GM18868 (cell line): ENCODE results near the gene MYO1D.
"Not testable (repeated sequence)": the region's sequence is repeated elsewhere in the genome, so short reads cannot be mapped to it uniquely, and the experiment has no call there.

ENCODE experiments used
- ATAC-seq: cut with Tn5 transposase; IDR thresholded peaks from one replicate; pipeline ENCODE4 v1.9.1; 2021; ENCODE audit warnings: mild to moderate bottlenecking, moderate library complexity; ENCODE audit not compliant: unreplicated experiment

MYO1D gene

DNA sequence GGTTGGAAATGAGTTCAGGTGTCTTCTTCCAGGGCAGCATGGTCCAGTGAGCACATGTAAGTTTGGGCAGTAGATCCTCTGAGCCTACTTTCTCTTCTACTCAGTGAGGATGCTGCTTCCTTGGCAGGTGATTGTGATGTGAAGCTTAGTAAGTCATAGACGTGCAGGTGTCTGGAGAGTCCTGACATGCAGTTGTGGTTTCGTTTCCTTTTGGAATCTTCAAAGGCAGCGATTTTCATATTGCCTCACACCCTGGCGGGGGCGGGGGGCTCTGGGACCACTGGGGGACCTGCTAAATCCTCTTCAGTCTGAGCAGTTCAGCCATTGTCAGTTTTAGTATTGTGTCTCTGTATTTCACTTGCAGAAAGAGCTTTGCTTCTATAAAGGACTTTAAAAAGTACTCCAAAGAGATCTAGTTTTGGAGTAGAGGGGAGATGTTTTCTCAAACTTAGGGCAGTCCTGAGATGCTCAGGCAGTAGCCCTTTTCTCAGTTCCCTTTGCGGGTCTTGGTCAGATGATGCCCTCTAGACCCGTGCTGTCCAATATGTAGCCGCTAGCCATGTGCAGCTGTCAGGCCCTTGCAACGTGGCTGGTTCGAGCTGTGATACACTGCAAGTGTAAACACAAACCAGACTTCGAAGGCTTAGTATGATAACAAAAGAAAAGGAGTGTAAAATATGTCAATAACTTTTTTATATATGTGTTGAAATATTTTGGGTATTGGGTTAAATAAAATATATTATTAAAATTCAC lies 394.2 kb downstream of the MYO1D start:
- ATAC-seq: no peak

GRCh38 chr17:32481193-32481592 lies 395.7 kb downstream of the MYO1D start:
- ATAC-seq: no peak

DNA sequence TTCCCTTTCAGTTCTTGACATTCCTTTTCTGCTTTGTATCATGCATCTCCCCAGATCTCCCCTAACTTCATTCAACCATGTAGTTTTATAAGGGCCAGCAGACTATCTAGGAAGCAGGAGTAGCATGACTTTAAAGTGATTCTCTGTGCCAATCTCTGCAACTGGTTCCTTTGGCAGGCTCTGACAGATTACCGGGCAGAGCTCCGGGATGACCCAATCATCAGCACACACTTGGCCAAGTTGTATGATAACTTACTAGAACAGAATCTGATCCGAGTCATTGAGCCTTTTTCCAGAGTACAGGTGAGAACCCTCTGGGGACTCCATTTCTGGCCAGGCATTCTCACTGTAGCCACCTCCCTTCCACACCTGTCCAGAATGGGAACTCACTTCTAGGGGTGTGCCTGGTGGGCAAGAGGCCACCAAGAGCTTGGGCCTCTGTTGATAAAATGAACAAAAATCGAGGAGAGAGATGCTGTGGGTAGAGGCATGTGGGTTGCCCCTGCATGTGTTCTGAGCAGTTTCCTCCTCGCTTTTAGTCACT lies 397.8 kb downstream of the MYO1D start:
- ATAC-seq: no peak

DNA sequence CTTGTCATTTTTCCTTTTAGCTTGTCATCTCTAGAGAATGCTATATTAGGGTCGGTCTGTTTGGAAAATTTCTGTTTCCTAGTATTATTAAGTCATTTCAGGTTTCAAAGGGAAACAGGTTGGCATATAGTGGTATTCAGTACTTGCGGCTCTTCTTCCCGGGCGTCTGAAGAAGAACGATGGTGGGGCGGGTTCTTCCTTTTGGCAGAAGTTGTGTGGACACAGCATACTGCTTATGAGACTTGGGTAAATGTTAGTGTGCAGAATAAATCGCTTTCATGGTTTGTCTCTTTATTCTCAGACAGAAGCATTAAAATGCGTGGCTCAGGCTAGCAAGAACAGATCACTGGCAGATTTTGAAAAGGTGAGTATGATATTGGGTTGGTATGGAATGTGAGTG lies 399.7 kb downstream of the MYO1D start:
- no peak for ATAC-seq

DNA sequence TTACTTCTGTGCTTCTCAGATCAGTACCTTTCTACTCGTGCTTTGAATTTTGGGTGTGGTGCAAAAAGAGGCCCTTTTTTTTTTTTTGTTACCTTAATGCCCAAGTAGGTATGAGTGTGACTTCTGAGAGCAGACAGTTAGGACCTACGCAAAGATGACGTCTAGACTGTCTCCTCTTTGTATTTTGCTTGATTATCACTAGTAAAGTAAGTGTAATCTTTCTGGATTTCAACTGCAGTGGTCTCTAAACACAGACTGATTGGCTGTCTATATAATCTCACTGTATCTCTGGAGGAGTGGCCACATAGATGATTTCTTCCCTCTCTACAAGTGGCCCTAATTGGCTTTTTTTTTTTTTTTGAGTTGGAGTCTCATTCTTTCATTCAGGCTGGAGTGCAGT lies 401.7 kb downstream of the MYO1D start:
- ATAC-seq: no peak

- no peak for ATAC-seq
These were observed 405.3 kb downstream of the MYO1D start for GRCh38 chr17:32471652-32472051.

GRCh38 chr17:32470405-32471167 lies 406.3 kb downstream of the MYO1D start:
- ATAC-seq: no peak

GRCh38 chr17:32467949-32468348 lies 409.0 kb downstream of the MYO1D start:
- ATAC-seq: no peak

- no peak for ATAC-seq
These were observed 412.6 kb downstream of the MYO1D start for GRCh38 chr17:32464374-32464773.

DNA sequence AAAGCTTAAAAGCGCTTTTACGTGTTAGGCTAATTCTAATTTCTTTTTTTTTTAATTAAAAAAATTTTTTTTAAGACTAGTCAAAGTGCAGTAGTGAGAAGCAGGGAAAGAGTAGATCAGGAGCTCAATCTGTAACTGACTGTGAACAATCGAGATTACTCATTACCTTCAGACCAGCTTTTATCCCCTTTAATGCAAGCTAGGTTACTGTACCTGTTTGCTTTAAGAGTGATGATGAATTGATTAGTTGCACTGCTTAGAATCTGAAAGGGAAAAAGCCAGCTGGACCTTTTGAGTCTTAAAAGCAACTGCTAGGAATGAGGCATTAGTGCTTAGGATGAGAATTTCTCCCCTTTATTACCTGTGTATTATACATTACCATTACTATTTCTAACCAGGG lies 413.6 kb downstream of the MYO1D start:
- no peak for ATAC-seq

GRCh38 chr17:32461853-32462617 lies 414.9 kb downstream of the MYO1D start:
- ATAC-seq: no peak

- no peak for ATAC-seq
These were observed 415.4 kb downstream of the MYO1D start for GRCh38 chr17:32461498-32461852.

DNA sequence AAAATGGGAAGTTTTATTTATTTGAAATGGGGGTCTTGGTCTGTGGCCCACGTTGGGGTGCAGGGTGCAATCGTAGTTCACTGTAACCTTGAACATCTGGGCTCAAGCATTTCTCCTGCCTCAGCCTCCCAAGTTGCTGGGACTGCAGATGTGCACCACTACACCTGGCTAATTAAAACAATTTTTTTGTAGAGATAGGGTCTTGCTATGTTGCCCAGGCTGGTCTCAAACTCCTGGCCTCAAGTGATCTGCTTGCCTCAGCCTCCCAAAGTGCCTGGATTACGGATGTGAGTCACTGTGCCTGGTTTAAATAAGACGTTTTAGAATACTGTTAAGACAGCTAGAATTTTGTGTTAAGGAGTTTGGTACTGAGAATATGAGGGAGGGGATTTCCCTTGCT lies 416.9 kb downstream of the MYO1D start:
- no peak for ATAC-seq

GRCh38 chr17:32458371-32458770 lies 418.6 kb downstream of the MYO1D start:
- no peak for ATAC-seq

GRCh38 chr17:32453370-32453769 lies 423.6 kb downstream of the MYO1D start:
- ATAC-seq: no peak

- no peak for ATAC-seq
These were observed 424.6 kb downstream of the MYO1D start for GRCh38 chr17:32452281-32452680.

GRCh38 chr17:32451879-32452278 lies 425.0 kb downstream of the MYO1D start:
- no peak for ATAC-seq

DNA sequence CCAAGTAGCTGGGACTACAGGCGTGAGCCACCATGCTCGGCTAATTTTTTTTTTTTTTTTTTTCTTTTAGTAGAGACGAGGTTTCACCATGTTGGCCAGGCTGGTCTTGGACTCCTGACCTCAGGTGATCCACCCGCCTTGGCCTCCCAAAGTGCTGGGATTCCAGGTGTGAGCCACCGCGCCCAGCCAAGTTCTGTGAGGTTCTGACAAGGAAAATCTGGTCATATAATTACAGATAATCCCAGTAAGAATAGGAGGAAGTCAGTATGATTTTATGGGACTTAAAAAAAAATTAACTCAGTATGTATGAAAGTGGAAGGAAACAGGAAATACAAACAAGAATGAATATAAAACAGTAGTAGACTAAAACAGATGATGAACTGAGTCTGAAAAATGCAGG lies 426.5 kb downstream of the MYO1D start:
- not testable (repeated sequence) for ATAC-seq

DNA sequence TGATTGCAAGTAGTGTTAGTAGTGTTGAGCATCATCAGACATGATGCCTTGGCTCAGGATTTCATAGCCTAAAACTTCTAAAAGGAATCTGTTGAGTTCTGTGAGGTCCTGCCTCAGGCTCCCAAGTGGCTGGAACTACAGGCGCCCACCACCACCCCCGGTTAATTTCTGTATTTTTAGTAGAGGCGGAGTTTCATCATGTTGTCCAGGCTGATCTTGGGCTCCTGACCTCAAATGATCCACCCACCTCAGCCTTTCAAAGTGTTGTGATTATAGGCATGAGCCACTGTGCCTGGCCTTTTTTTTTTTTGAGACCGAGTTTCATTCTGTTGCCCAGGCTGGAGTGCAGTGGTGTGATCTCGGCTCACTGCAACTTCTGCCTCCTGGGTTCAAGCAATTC lies 427.0 kb downstream of the MYO1D start:
- ATAC-seq: no peak

GRCh38 chr17:32446949-32447348 lies 430.0 kb downstream of the MYO1D start:
- no peak for ATAC-seq

GRCh38 chr17:32445971-32446370 lies 431.0 kb downstream of the MYO1D start:
- no peak for ATAC-seq
